T-helper 1 cell (primary cell): ENCODE results near the gene TMEM50B.
A peak's percentile ranks its signal among the peaks of the same experiment; 100 is the strongest.
"Not testable (repeated sequence)": the region's sequence is repeated elsewhere in the genome, so short reads cannot be mapped to it uniquely, and the experiment has no call there.

Source experiments
- DNase-seq, 5 donors: peaks; one replicate each; pipeline ENCODE4 v3.0.0-alpha.2; 2012 to 2020

Gene TMEM50B

GRCh38 chr21:33425825-33426224, 53.9 kb downstream of the TMEM50B start:
- no peak for DNase-seq

DNA sequence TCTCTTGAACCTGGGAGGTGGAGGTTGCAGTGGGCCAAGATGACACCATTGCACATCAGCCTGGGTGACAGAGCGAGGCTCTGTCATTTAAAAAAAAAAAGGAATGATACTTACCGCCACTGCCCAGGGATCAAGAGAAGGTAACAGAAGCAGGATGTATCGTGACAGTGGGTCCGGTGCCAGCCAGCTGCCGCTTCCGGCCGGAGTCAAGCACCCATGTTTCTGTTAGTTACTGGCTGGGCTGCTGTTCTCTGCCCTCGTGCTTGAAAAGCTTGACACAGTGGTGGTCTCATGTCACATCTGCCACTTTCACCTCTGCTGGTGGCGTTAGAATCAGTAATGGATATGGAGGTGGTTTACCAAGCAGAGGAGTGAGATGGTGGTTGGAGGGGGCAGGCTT, 55.6 kb downstream of the TMEM50B start:
- DNase-seq = no peak

- no peak for DNase-seq
Observed at GRCh38 chr21:33421713-33422393, 57.9 kb downstream of the TMEM50B start.

DNA sequence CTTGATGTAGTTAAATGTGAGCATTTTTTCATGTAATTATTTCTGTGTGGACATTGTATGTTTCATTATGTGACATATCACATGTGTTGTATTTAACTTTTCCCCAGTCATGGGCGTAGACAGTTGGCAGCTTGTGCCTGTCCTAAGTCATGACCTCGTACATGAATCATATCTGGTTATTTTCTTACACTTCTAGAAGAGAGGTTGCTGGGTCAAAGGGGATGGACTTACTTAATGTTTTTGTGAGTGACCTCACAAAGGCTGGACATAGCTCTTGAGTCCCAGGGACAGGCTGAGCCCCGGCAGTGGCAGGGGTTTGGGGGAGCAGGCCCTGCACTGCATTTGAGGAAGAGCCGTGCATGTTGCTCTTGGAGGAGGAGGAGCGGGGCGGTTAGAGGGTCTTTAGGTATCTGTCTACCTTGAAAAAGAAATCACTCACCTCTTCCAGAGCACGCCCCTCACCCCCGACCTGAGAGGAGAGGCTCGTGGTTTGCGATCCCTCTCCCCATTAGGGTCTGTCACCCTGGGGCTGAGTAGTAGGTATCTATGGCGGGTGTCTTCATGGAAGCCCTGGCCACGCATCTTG, 60.1 kb downstream of the TMEM50B start:
- no peak for DNase-seq

DNA sequence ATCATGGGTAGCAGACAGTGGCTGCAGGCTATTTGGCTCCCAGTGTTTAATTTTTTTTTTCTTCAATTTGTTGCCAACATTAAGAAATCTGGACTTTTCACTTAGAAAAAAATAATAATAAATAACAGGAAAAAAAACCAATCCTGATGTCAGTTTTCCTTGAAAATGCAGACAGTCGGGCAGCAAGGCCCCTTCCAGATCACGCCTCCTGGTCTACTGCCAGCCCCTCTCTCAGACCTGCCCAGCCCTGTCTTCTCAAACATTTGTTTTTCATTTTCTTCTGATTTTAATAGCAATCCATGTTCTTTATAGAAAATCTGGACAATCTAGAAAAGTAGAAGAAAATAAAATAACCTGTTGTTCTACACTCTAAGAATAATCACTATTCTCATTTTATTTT, 61.1 kb downstream of the TMEM50B start:
- no peak for DNase-seq

GRCh38 chr21:33414926-33415325, 64.8 kb downstream of the TMEM50B start:
- DNase-seq = no peak

DNA sequence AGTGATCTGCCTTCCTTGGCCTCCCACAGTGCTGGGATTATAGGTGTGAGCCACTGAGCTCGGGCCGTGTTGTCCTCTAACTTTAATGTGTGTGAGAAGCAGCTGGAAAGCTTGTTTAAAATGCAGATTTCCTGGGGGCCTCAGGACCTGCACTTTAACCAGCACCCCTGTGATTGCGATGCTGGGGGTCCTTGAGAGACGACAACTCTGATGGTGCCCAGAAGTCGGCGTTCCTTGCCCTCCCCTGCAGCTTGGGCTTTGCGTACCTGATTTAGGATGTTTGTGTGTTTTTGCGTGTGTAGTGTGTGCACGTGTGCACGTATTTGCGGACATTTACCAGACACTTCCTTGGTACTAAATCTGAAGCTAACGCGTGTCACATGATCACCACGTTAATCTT, 65.7 kb downstream of the TMEM50B start:
- no peak for DNase-seq

GRCh38 chr21:33412832-33413519, 66.8 kb downstream of the TMEM50B start:
- no peak for DNase-seq

GRCh38 chr21:33412439-33412831, 67.3 kb downstream of the TMEM50B start:
- not testable (repeated sequence) for DNase-seq

- DNase-seq = no peak
Observed at GRCh38 chr21:33411949-33412430, 67.8 kb downstream of the TMEM50B start.

GRCh38 chr21:33406493-33406892, 73.3 kb downstream of the TMEM50B start:
- no peak for DNase-seq

GRCh38 chr21:33403786-33404585, 75.8 kb downstream of the TMEM50B start:
- no peak for DNase-seq

- peak in 3 of 5 donors; percentile 27 to 49 (median 29) for DNase-seq
Observed at GRCh38 chr21:33403128-33403785, 76.5 kb downstream of the TMEM50B start, which contains the start of gene IFNGR2. TSS of gene IFNGR2 (plus strand) at chr21:33403413. CDS start at chr21:33403544, 131 bp downstream.

- DNase-seq = no peak
Observed at GRCh38 chr21:33402001-33402979, 77.5 kb downstream of the TMEM50B start.

DNA sequence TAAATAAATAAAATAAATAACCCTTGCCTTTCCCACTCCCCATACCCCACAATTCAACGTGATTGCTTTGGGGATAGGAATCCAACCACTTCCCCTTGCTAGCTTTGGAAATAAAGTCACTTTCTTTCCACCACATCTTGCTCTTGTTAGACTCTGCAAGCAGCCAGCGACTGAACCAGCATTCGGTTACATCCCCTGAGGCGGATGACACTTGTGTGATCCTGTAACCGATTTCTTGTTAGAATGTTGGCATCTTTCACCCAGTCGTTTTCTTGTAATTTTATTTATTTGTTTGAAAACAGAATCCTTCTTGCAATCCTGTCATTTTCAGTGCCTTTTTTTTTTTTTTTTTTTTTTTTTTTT, 78.2 kb downstream of the TMEM50B start:
- no peak for DNase-seq
